Astrocyte of the spinal cord (primary cell): ENCODE data around the gene GAREM2.

Experiments used
- DNase-seq: peaks from one replicate; pipeline ENCODE4 v3.0.0; 2011; ENCODE audit warnings: low read depth, low spot score
- H3K4me3 ChIP-seq: 2 replicates; pipeline ENCODE4 v1.5.1; 2011; ENCODE audit warnings: low read depth, mild to moderate bottlenecking, low read length, moderate library complexity
- CTCF ChIP-seq: IDR thresholded peaks from 2 replicates; pipeline ENCODE4 v1.5.1; 2012; ENCODE audit warnings: low read depth, mild to moderate bottlenecking, low read length, inconsistent platforms
- in situ Hi-C: cut with HindIII; loops from 2 replicates; pipeline ENCODE4 v1.10.0; 2017; ENCODE audit warnings: low sequenced_read_pairs

Gene GAREM2

DNA sequence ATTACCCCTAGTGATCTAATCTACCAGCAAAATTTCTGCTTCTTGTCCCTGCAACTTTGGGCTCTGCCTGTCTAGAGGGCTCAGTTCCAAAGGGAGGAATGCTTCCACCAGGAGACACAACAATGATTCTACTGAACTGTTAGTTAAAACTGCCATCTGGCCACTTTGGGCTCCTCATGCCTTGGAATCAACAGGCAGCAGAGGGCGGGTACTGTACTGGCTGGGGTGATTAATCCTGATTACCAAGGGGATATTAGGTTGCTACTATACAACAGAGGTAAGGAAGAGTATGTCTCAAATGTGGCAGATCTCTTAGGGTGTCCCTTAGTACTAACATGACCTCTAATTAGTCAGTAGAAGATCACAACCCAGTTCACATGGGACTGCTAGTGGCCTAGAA lies 50.1 kb downstream of the GAREM2 start:
- in situ Hi-C loops = no loop called here
- TF ChIP-seq CTCF = no peak

GRCh38 chr2:26224095-26224494 lies 51.2 kb downstream of the GAREM2 start:
- TF ChIP-seq CTCF = no peak
- no peak for DNase-seq
- no peak overlapping the region for H3K4me3 ChIP-seq
- in situ Hi-C loops = no loop called here

More for the DNA sequence above, 50.1 kb downstream of the GAREM2 start:
- no peak for DNase-seq
- no peak overlapping the region for H3K4me3 ChIP-seq

DNA sequence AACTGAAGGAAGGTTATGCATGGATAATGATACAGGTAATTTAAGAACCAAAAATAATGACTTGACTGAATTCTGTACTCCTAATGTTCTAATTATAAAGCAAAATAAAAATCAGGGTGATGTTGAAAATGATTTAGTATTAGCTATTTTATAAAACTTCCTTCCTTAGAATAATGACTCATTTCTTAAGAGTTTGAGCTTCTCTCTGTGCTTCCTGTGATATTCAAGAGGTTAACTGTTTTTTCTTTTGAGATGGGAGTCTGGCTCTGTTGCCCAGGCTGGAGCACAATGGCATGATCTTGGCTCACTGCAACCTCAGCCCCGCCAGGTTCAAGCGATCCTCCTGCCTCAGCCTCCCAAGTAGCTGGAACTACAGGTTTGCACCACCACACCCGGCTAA lies 56.7 kb downstream of the GAREM2 start:
- in situ Hi-C loops = no loop called here
- TF ChIP-seq CTCF = no peak
- no peak for DNase-seq

GRCh38 chr2:26230806-26231205 lies 57.9 kb downstream of the GAREM2 start:
- DNase-seq = no peak
- in situ Hi-C loops = no loop called here
- no peak for TF ChIP-seq CTCF
- no peak overlapping the region for H3K4me3 ChIP-seq

More for the DNA sequence above, 56.7 kb downstream of the GAREM2 start:
- no peak overlapping the region for H3K4me3 ChIP-seq

DNA sequence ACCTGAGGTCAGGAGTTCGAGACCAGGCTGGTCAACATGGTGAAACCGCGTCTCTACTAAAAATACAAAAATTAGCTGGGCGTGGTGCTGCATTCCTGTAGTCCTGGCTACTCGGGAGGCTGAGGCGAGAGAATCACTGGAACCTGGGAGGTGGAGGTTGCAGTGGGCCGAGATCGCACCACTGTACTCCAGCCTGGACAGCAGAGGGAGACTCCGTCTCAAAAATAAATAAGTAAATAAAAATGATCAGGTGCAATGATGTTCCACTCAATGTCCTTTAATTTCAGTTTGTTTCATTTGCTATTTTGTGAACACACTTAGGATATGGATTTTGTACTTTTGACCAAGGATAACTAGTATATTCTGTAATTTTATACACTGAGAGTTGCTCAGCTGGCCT lies 62.2 kb downstream of the GAREM2 start:
- H3K4me3 ChIP-seq = no peak overlapping the region
- peak; percentile 16 for TF ChIP-seq CTCF
- in situ Hi-C loops = no loop called here
- DNase-seq = no peak

- in situ Hi-C loops = no loop called here
- H3K4me3 ChIP-seq = no peak overlapping the region
- DNase-seq = no peak
- TF ChIP-seq CTCF = no peak
These were observed 65.0 kb downstream of the GAREM2 start for GRCh38 chr2:26237868-26238267.
